Measurements from ENCODE around the gene GTF3C5. TPM values are rescaled to one million over a fixed set of nuclear protein-coding genes. Genes with fewer than 3 reads are reported as not detected.
"Not testable (repeated sequence)": the region's sequence is repeated elsewhere in the genome, so short reads cannot be mapped to it uniquely, and the experiment has no call there.

The GTF3C5 gene
- total RNA-seq, 1 donor from 2014 or later: 65.1 TPM

DNA sequence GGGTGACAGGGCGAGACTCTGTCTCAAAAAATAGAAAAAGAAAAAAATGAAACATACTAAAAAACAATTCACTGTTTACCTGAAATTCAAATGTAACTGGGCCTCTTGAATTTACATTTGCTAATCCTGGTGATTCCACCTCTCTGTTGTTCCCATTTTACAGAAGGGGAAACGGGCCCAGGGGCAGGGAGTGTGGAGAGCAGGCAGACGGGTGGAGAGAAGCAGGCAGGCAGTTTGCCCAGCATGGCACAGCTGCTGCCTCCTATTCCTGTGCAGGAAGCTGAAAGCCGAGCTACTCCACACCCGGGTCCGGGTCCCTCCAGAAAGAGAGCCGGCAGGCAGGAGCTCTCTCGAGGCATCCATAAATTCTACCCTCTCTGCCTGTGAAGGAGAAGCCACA lies 31.8 kb downstream of the GTF3C5 start:
- H3K27me3 Mint-ChIP-seq (ENCODE audit: unreplicated experiment); H3K4me3 Mint-ChIP-seq (ENCODE audit: unreplicated experiment); H3K36me3 Mint-ChIP-seq (ENCODE audit: unreplicated experiment); H3K9me3 Mint-ChIP-seq (ENCODE audit: unreplicated experiment); H3K27ac Mint-ChIP-seq (ENCODE audit: unreplicated experiment); DNase-seq (ENCODE audit: extremely low spot score, unreplicated experiment): not testable (repeated sequence)
- H3K4me1 Mint-ChIP-seq (ENCODE audit: unreplicated experiment): peaks cover 31% of the 10 kb centered on the region

DNA sequence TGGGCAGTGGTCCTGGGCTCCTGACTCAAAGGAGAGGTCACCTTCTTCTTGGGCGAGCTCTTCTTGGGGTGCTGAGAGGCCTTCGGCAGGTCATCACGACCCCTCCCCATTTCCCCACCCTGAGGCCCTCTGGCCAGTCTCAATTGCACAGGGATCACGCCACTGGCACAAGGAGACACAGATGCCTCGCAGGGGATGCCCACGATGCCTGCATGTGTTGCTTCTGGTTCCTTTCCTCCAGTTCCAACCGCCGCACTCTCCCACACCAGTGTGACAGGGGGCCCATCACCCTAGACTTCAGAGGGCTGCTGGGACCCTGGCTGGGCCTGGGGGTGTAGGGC lies 32.3 kb downstream of the GTF3C5 start:
- no peak overlapping the region for H3K27ac Mint-ChIP-seq (ENCODE audit: unreplicated experiment)
- peaks cover 3% of the 10 kb centered on the region for H3K36me3 Mint-ChIP-seq (ENCODE audit: unreplicated experiment)
- no peaks in the 10 kb centered on the region for H3K27me3 Mint-ChIP-seq (ENCODE audit: unreplicated experiment)
- DNase-seq (ENCODE audit: extremely low spot score, unreplicated experiment): no peak
- H3K9me3 Mint-ChIP-seq (ENCODE audit: unreplicated experiment): no peaks in the 10 kb centered on the region
- H3K4me3 Mint-ChIP-seq (ENCODE audit: unreplicated experiment): no peak overlapping the region
- peaks cover 29% of the 10 kb centered on the region for H3K4me1 Mint-ChIP-seq (ENCODE audit: unreplicated experiment)
- TF ChIP-seq, protein P1, sequence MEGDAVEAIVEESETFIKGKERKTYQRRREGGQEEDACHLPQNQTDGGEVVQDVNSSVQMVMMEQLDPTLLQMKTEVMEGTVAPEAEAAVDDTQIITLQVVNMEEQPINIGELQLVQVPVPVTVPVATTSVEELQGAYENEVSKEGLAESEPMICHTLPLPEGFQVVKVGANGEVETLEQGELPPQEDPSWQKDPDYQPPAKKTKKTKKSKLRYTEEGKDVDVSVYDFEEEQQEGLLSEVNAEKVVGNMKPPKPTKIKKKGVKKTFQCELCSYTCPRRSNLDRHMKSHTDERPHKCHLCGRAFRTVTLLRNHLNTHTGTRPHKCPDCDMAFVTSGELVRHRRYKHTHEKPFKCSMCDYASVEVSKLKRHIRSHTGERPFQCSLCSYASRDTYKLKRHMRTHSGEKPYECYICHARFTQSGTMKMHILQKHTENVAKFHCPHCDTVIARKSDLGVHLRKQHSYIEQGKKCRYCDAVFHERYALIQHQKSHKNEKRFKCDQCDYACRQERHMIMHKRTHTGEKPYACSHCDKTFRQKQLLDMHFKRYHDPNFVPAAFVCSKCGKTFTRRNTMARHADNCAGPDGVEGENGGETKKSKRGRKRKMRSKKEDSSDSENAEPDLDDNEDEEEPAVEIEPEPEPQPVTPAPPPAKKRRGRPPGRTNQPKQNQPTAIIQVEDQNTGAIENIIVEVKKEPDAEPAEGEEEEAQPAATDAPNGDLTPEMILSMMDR (IDR thresholded peaks at IDR 0.05): no peak

DNA sequence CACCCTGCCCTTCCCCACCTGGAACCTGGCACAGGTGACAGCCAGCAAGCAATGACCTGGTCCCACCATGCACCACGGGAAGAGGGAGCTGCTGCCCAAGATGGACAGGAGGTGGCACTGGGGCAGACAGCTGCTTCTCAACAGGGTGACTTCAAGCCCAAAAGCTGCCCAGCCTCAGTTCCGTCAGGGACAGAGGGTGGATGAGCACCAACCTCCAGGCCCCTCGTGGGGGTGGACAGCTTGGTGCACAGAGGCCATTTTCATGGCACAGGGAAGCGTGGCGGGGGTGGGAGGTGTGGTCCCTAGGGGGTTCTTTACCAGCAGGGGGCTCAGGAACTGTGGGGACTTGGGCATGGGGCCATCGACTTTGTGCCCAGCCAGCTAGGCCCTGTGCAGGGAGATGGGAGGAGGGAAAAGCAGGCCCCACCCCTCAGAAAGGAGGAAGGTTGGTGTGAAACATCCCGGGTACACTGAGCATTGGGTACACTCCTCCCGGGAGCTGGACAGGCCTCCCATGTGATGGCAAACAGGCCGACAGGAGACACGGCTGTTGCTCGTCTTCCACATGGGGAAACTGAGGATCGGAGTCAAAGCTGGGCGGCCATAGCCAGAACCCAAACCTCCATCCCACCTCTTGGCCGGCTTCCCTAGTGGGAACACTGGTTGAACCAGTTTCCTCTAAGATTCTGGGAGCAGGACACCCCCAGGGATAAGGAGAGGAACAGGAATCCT lies 32.9 kb downstream of the GTF3C5 start:
- TF ChIP-seq, protein P1 (IDR thresholded peaks at IDR 0.05): no peak
- no peaks in the 10 kb centered on the region for H3K36me3 Mint-ChIP-seq (ENCODE audit: unreplicated experiment)
- H3K9me3 Mint-ChIP-seq (ENCODE audit: unreplicated experiment): no peaks in the 10 kb centered on the region
- H3K27me3 Mint-ChIP-seq (ENCODE audit: unreplicated experiment): no peaks in the 10 kb centered on the region
- H3K4me3 Mint-ChIP-seq (ENCODE audit: unreplicated experiment): no peak overlapping the region
- no peak overlapping the region for H3K27ac Mint-ChIP-seq (ENCODE audit: unreplicated experiment)
- DNase-seq (ENCODE audit: extremely low spot score, unreplicated experiment): no peak
- H3K4me1 Mint-ChIP-seq (ENCODE audit: unreplicated experiment): peaks cover 29% of the 10 kb centered on the region

DNA sequence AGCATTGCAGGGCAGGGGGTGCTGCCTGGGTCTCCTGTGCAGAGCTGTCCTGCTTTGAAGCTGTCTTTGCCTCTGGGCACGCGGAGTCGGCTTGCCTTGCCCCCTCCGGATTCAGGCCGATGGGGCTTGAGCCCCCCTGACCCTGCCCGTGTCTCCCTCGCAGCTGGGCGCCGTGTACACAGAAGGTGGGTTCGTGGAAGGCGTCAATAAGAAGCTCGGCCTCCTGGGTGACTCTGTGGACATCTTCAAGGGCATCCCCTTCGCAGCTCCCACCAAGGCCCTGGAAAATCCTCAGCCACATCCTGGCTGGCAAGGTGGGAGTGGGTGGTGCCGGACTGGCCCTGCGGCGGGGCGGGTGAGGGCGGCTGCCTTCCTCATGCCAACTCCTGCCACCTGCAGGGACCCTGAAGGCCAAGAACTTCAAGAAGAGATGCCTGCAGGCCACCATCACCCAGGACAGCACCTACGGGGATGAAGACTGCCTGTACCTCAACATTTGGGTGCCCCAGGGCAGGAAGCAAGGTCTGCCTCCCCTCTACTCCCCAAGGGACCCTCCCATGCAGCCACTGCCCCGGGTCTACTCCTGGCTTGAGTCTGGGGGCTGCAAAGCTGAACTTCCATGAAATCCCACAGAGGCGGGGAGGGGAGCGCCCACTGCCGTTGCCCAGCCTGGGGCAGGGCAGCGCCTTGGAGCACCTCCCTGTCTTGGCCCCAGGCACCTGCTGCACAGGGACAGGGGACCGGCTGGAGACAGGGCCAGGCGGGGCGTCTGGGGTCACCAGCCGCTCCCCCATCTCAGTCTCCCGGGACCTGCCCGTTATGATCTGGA lies 33.7 kb downstream of the GTF3C5 start:
- DNase-seq (ENCODE audit: extremely low spot score, unreplicated experiment): no peak
- no peaks in the 10 kb centered on the region for H3K27me3 Mint-ChIP-seq (ENCODE audit: unreplicated experiment)
- H3K36me3 Mint-ChIP-seq (ENCODE audit: unreplicated experiment): no peaks in the 10 kb centered on the region
- H3K4me1 Mint-ChIP-seq (ENCODE audit: unreplicated experiment): peaks cover 22% of the 10 kb centered on the region
- no peak overlapping the region for H3K4me3 Mint-ChIP-seq (ENCODE audit: unreplicated experiment)
- no peak overlapping the region for H3K27ac Mint-ChIP-seq (ENCODE audit: unreplicated experiment)
- TF ChIP-seq, protein P1 (IDR thresholded peaks at IDR 0.05): no peak
- no peaks in the 10 kb centered on the region for H3K9me3 Mint-ChIP-seq (ENCODE audit: unreplicated experiment)

DNA sequence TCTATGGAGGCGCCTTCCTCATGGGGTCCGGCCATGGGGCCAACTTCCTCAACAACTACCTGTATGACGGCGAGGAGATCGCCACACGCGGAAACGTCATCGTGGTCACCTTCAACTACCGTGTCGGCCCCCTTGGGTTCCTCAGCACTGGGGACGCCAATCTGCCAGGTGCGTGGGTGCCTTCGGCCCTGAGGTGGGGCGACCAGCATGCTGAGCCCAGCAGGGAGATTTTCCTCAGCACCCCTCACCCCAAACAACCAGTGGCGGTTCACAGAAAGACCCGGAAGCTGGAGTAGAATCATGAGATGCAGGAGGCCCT lies 34.2 kb downstream of the GTF3C5 start:
- DNase-seq (ENCODE audit: extremely low spot score, unreplicated experiment): no peak
- Mint-ChIP-seq H3K4me3 (ENCODE audit: unreplicated experiment) (no peak overlapping the region), H3K36me3 (ENCODE audit: unreplicated experiment) (no peaks in the 10 kb centered on the region), H3K4me1 (ENCODE audit: unreplicated experiment) (peaks cover 16% of the 10 kb centered on the region), H3K27me3 (ENCODE audit: unreplicated experiment) (no peaks in the 10 kb centered on the region), H3K27ac (ENCODE audit: unreplicated experiment) (no peak overlapping the region), H3K9me3 (ENCODE audit: unreplicated experiment) (no peaks in the 10 kb centered on the region)
- TF ChIP-seq, protein P1 (IDR thresholded peaks at IDR 0.05): no peak

All from osteocyte (in vitro differentiated cells).